NB4 (cell line): ENCODE measurements around the gene SATB2.

ENCODE experiments used
- DNase-seq: peaks from one replicate; pipeline ENCODE4 v3.0.0; 2010; ENCODE audit warnings: low read depth
- H3K4me3 ChIP-seq: one replicate; pipeline ENCODE4 v1.5.1; 2011; ENCODE audit warnings: mild to moderate bottlenecking, low read depth, low read length, moderate library complexity
- CTCF ChIP-seq: IDR thresholded peaks from one replicate; pipeline ENCODE4 v1.5.1; 2012; ENCODE audit warnings: low read depth, low read length
- MYC ChIP-seq: IDR thresholded peaks from 2 replicates; pipeline ENCODE4 v1.6.1; 2011; ENCODE audit warnings: low read depth, low read length
- POLR2A ChIP-seq: IDR thresholded peaks from 2 replicates; pipeline ENCODE4 v1.6.1; 2011; ENCODE audit warnings: mild to moderate bottlenecking; ENCODE audit not compliant: insufficient read length; ENCODE audit errors: extremely low read depth
- TF ChIP-seq, protein P1 (sequence below): IDR thresholded peaks from 2 replicates; pipeline ENCODE4 v1.6.1; 2011; ENCODE audit warnings: low read depth, low read length

SATB2 gene

DNA sequence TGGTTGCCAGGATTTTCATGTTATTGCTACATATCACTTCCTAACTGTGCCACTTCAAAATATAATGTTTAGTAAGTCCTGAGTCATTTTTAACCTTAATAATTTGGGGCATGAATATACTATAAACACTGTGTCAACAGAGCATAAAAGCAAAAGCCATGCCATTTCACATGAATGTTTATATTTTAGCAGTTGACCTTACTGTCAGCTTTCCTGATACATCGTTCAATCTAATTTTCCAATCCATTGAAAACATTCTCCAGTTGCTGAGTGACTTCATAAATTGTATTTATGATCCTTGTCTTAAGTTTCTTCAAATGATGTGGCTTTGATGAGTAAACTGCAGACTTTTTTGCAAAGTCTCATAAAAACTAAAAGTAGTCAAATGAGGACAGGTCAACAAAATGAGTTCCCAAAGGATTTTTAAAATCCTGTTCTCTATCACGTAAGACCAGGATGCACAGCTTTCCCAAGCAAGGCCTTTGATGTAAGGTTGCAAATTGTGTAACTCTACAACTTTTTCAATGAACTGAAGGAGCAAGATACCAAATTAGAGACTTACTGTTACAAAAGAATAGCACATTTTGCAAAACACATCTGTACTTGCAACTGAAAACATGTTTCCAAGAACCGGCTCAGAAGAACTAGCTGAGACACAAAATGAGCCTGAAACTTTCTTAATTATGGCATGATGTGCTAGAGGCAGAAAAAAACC lies 117.7 kb downstream of the SATB2 start:
- TF ChIP-seq POLR2A: no peak
- TF ChIP-seq MYC: no peak
- TF ChIP-seq, protein P1, sequence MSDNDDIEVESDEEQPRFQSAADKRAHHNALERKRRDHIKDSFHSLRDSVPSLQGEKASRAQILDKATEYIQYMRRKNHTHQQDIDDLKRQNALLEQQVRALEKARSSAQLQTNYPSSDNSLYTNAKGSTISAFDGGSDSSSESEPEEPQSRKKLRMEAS: no peak
- TF ChIP-seq CTCF: no peak
- no peak for DNase-seq
- no peak overlapping the region for H3K4me3 ChIP-seq

DNA sequence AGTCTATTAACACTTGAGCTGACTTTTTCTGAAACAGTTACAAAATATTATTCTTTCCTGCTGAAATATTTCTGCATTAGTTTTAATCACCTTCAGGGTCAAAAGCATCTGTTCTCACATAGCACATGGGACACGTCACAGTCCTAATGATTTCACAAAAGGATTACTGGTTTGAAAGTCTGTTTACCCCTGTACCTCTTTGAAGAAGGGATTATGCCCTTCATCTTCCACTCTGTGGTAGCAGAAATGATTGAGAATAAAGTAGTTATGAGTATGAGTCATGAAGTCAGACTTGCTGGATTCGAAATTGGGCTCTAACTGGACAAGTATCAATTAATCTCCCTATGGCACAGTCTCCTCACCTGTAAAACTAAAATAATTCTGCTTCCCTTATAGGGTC lies 121.2 kb downstream of the SATB2 start:
- TF ChIP-seq CTCF (no peak), POLR2A (no peak), MYC (no peak)
- TF ChIP-seq, protein P1: no peak
- DNase-seq: no peak
- no peak overlapping the region for H3K4me3 ChIP-seq

DNA sequence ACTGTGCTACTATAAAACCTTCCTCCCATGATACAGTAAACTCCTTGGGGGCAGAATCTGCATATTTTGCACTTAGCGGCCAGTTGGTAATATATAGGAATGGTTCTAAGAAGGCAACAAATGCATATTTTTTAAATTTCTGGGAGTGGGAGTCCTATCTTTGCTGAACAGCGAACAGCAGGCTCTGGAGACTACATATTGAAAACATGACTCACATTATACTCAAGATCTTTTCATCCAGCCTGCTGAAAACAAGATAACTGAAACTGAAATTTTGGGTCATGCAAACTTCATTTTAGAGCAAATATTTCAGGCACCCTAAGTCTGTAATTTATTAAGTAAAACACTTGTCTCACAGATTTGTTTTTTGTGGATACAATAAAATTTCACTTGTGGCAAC lies 122.2 kb downstream of the SATB2 start:
- no peak for DNase-seq
- H3K4me3 ChIP-seq: no peak overlapping the region
- TF ChIP-seq POLR2A (no peak), CTCF (no peak), MYC (no peak)
- TF ChIP-seq, protein P1: no peak

DNA sequence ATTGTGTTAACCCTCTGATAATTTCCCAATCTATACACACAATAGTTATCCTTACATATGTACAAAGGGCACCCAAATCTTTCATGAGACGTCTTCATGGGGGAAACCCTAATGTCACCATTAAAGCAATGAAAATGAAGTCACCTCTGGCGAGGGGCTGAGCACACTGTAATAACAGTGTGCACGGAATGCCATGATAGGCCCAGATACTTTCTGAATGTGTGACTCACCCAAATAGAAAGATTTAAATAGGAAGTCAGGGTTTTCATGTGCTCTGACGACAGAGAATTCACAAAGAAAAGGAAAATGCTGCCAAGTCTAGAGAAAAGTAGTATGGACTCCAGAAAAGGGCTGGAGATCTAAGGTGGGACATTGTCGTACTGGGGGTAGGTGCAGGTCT lies 128.3 kb downstream of the SATB2 start:
- DNase-seq: no peak
- no peak for TF ChIP-seq MYC
- TF ChIP-seq POLR2A: no peak
- TF ChIP-seq, protein P1: no peak
- TF ChIP-seq CTCF: no peak
- H3K4me3 ChIP-seq: no peak overlapping the region

DNA sequence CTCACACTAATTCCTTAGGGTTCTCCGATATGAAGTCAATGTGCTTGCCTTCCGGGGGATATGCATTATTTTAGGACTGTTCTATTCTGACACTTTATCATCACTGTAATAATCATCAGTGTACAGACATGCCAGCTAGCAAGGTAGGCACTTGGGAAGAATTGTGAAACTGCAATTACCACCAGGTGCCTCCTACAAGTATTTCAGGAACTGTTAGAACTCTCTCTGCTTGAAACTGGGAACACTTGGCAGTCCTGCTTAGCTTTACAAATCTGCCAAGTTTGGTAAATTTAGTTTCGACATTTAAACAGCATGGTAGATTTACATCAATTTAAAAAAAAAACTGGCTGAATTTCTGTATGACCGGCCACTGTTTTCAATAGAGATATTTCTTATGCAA lies 128.7 kb downstream of the SATB2 start:
- DNase-seq: no peak
- TF ChIP-seq CTCF (no peak), POLR2A (no peak), MYC (no peak)
- TF ChIP-seq, protein P1: no peak
- no peak overlapping the region for H3K4me3 ChIP-seq
